Measurements from ENCODE around the gene MAPK8IP2. TPM values are rescaled to one million over a fixed set of nuclear protein-coding genes. Genes with fewer than 3 reads are reported as not detected.

MAPK8IP2 gene
- total and polyA plus RNA-seq, 2 of the 13 experiments (the other 11 are each of a cell fraction or from before 2014, with no cell fraction given) = 1.3 to 2.6 TPM

DNA sequence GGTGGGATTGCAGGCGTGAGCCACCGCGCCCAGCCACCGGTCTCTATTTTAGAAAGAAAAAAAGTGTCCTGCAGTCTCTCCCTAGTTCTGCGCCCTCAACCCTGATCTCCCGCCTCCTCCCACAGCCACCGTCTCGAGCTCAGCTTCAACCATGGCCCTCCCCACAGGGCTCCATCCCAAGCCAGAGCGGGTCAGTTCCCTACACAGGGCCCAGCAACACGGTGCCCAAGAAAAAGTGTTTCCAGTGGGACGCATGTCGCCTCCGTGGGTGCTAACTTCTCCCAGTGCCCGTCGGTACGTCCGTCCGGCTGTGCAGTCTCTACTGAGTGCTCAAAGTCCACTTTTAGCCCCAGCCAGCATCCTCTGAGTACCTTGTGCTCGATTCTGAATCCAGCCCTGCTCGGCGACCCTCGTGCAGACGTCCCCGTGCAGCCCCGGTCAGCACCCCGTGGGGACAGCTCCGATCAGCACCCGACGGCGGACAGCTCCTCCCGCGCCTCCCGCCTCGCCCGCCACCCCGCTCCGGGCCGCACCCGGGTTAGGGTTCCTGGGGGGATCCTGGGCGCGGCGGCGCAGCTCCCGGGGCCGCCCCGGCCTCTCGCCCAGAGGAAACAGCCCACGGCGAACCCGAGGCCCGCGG is 657 bp upstream of the MAPK8IP2 start (continued):
- TF ChIP-seq, protein P1, sequence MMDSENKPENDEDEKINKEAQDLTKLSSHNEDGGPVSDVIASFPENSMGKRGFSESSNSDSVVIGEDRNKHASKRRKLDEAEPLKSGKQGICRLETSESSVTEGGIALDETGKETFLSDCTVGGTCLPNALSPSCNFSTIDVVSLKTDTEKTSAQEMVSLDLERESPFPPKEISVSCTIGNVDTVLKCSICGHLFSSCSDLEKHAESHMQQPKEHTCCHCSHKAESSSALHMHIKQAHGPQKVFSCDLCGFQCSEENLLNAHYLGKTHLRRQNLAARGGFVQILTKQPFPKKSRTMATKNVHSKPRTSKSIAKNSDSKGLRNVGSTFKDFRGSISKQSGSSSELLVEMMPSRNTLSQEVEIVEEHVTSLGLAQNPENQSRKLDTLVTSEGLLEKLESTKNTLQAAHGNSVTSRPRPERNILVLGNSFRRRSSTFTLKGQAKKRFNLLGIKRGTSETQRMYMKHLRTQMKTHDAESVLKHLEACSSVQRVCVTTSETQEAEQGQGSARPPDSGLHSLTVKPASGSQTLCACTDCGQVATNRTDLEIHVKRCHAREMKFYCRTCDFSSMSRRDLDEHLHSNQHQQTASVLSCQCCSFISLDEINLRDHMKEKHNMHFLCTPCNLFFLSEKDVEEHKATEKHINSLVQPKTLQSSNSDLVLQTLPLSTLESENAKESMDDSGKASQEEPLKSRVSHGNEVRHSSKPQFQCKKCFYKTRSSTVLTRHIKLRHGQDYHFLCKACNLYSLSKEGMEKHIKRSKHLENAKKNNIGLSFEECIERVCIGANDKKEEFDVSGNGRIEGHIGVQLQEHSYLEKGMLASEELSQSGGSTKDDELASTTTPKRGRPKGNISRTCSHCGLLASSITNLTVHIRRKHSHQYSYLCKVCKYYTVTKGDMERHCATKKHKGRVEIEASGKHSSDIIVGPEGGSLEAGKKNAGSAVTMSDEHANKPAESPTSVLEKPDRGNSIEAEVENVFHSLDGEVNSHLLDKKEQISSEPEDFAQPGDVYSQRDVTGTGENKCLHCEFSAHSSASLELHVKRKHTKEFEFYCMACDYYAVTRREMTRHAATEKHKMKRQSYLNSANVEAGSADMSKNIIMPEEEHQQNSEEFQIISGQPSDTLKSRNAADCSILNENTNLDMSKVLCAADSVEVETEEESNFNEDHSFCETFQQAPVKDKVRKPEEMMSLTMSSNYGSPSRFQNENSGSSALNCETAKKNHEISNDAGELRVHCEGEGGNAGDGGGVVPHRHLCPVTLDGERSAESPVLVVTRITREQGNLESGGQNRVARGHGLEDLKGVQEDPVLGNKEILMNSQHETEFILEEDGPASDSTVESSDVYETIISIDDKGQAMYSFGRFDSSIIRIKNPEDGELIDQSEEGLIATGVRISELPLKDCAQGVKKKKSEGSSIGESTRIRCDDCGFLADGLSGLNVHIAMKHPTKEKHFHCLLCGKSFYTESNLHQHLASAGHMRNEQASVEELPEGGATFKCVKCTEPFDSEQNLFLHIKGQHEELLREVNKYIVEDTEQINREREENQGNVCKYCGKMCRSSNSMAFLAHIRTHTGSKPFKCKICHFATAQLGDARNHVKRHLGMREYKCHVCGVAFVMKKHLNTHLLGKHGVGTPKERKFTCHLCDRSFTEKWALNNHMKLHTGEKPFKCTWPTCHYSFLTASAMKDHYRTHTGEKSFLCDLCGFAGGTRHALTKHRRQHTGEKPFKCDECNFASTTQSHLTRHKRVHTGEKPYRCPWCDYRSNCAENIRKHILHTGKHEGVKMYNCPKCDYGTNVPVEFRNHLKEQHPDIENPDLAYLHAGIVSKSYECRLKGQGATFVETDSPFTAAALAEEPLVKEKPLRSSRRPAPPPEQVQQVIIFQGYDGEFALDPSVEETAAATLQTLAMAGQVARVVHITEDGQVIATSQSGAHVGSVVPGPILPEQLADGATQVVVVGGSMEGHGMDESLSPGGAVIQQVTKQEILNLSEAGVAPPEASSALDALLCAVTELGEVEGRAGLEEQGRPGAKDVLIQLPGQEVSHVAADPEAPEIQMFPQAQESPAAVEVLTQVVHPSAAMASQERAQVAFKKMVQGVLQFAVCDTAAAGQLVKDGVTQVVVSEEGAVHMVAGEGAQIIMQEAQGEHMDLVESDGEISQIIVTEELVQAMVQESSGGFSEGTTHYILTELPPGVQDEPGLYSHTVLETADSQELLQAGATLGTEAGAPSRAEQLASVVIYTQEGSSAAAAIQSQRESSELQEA (CRISPR knock-in tag; IDR thresholded peaks at IDR 0.05; ENCODE audit: not compliant biosample characterization) = peak; percentile 99
- TF ChIP-seq ZNF850 (CRISPR knock-in tag; conservative IDR thresholded peaks at IDR 0.05) = peak; percentile 89
- peak; percentile 100 for TF ChIP-seq MEIS2 (CRISPR knock-in tag; IDR thresholded peaks at IDR 0.05)
- peak; percentile 93 for TF ChIP-seq ZNF549 (CRISPR knock-in tag; IDR thresholded peaks at IDR 0.05)
- no peak for TF ChIP-seq GTF2F1 (IDR thresholded peaks at IDR 0.05; ENCODE audit: low read length)
- TF ChIP-seq ZNF570 (CRISPR knock-in tag; IDR thresholded peaks at IDR 0.05; ENCODE audit: borderline replicate concordance) = peak; percentile 81
- TF ChIP-seq, protein P2, sequence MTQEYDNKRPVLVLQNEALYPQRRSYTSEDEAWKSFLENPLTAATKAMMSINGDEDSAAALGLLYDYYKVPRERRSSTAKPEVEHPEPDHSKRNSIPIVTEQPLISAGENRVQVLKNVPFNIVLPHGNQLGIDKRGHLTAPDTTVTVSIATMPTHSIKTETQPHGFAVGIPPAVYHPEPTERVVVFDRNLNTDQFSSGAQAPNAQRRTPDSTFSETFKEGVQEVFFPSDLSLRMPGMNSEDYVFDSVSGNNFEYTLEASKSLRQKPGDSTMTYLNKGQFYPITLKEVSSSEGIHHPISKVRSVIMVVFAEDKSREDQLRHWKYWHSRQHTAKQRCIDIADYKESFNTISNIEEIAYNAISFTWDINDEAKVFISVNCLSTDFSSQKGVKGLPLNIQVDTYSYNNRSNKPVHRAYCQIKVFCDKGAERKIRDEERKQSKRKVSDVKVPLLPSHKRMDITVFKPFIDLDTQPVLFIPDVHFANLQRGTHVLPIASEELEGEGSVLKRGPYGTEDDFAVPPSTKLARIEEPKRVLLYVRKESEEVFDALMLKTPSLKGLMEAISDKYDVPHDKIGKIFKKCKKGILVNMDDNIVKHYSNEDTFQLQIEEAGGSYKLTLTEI (CRISPR knock-in tag; conservative IDR thresholded peaks at IDR 0.05) = peak; percentile 19; the same call in 1 of the 2 replicates
- TF ChIP-seq, protein P3, sequence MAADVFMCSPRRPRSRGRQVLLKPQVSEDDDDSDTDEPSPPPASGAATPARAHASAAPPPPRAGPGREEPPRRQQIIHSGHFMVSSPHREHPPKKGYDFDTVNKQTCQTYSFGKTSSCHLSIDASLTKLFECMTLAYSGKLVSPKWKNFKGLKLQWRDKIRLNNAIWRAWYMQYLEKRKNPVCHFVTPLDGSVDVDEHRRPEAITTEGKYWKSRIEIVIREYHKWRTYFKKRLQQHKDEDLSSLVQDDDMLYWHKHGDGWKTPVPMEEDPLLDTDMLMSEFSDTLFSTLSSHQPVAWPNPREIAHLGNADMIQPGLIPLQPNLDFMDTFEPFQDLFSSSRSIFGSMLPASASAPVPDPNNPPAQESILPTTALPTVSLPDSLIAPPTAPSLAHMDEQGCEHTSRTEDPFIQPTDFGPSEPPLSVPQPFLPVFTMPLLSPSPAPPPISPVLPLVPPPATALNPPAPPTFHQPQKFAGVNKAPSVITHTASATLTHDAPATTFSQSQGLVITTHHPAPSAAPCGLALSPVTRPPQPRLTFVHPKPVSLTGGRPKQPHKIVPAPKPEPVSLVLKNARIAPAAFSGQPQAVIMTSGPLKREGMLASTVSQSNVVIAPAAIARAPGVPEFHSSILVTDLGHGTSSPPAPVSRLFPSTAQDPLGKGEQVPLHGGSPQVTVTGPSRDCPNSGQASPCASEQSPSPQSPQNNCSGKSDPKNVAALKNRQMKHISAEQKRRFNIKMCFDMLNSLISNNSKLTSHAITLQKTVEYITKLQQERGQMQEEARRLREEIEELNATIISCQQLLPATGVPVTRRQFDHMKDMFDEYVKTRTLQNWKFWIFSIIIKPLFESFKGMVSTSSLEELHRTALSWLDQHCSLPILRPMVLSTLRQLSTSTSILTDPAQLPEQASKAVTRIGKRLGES (CRISPR knock-in tag; IDR thresholded peaks at IDR 0.05; ENCODE audit: borderline replicate concordance) = peak; percentile 98
- no peak for TF ChIP-seq GATA4 (IDR thresholded peaks at IDR 0.05; ENCODE audit: borderline replicate concordance, low read depth)
- peak; percentile 91 for TF ChIP-seq ELF3 (CRISPR knock-in tag; IDR thresholded peaks at IDR 0.05)
- TF ChIP-seq ARHGAP35 (CRISPR knock-in tag; IDR thresholded peaks at IDR 0.05; ENCODE audit: borderline replicate concordance) = peak; percentile 99
- TF ChIP-seq ZNF7 (CRISPR knock-in tag; IDR thresholded peaks at IDR 0.05) = peak; percentile 89
- TF ChIP-seq, protein P4, sequence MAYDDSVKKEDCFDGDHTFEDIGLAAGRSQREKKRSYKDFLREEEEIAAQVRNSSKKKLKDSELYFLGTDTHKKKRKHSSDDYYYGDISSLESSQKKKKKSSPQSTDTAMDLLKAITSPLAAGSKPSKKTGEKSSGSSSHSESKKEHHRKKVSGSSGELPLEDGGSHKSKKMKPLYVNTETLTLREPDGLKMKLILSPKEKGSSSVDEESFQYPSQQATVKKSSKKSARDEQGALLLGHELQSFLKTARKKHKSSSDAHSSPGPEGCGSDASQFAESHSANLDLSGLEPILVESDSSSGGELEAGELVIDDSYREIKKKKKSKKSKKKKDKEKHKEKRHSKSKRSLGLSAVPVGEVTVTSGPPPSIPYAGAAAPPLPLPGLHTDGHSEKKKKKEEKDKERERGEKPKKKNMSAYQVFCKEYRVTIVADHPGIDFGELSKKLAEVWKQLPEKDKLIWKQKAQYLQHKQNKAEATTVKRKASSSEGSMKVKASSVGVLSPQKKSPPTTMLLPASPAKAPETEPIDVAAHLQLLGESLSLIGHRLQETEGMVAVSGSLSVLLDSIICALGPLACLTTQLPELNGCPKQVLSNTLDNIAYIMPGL (CRISPR knock-in tag; IDR thresholded peaks at IDR 0.05; ENCODE audit: borderline replicate concordance in 1 of 2, low read depth in 1 of 2) = peak; percentile 33 to 83; a peak in 2 of 4 replicates
